K562 (cell line): ENCODE results near the gene MAB21L4. TPM values are rescaled to one million over a fixed set of nuclear protein-coding genes. Genes with fewer than 3 reads are reported as not detected.

Experiments
- ATAC-seq: fragments of 200-7000 bp; cut with Tn5 transposase; 3 replicates; pipeline ENCODE4 v1.9.1; 2020; ENCODE audit warnings: moderate library complexity
- BruUV-seq: library from RNA; stranded (reverse); fragments of 400-500 nt; replicated peaks from 2 replicates; lab custom pipeline; 2021; lab: Mats Ljungman, UMichigan
- CTCF ChIA-PET: fragments of 300-600 bp; formaldehyde crosslinking; extraction: SDS; loops from one replicate; lab custom pipeline; 2021; ENCODE audit warnings: low intra/inter-chr PET ratio; lab: Yijun Ruan, JAX
- POLR2A ChIA-PET: fragments of 300-600, 350-650 bp; sonication (Branson Sonifier 250); formaldehyde crosslinking; extraction: SDS; loops from one replicate; lab custom pipeline; 2021; ENCODE audit warnings: antibody characterized with exemption, inconsistent platforms; lab: Yijun Ruan, JAX
- DNase-seq, 4 experiments: peaks; one replicate each; pipeline versions ENCODE4 v3.0.0 to v3.0.0-alpha.2; 2011 to 2018; ENCODE audit warnings: low spot score in 3 of 4, mixed read lengths in 3 of 4; ENCODE audit errors: extremely low read depth in 1 of 4
- FAIRE-seq: peaks from 2 replicates; lab custom pipeline; 2011; peaks lifted over from hg19 to GRCh38; lab: Jason Lieb, UNC
- H2AFZ ChIP-seq: 2 replicates; pipeline ENCODE4 v1.6.0; 2011; ENCODE audit warnings: low read depth, low read length, control low read depth, inconsistent platforms
- H3K27ac ChIP-seq: fragments of 200-600 bp; 3 replicates; pipeline ENCODE4 v1.8.0; 2011; ENCODE audit warnings: low read depth, mild to moderate bottlenecking, control low read depth, inconsistent platforms, low read length, moderate library complexity, mixed read lengths; ENCODE audit errors: extremely low read depth
- H3K27me3 ChIP-seq, 2 experiments: fragments of 300-600 bp in 1 of 2; 2 replicates in 1 of 2; 3 replicates in 1 of 2; pipeline versions ENCODE4 v1.6.0 to v1.8.0; 2011; ENCODE audit warnings: inconsistent platforms in 2 of 2, low read length in 2 of 2, mild to moderate bottlenecking in 1 of 2, mixed read lengths in 1 of 2, moderate library complexity in 1 of 2; ENCODE audit not compliant: control insufficient read depth in 2 of 2, insufficient read depth in 2 of 2
- H3K36me3 ChIP-seq: fragments of 300-600 bp; 3 replicates; pipeline ENCODE4 v1.8.0; 2011; ENCODE audit warnings: mild to moderate bottlenecking, low read length, inconsistent platforms; ENCODE audit not compliant: control insufficient read depth, insufficient read depth
- H3K4me1 ChIP-seq, 2 experiments: fragments of 200-600 bp in 1 of 2; replicated peaks in 1 of 2; 2 replicates in 1 of 2; 3 replicates in 1 of 2; pipeline versions ENCODE4 v1.5.1 to v1.8.0; 2011; ENCODE audit warnings: inconsistent platforms in 2 of 2, low read length in 2 of 2, mild to moderate bottlenecking in 1 of 2, mixed read lengths in 1 of 2, moderate library complexity in 1 of 2; ENCODE audit not compliant: control insufficient read depth in 2 of 2, insufficient read depth in 2 of 2
- H3K4me2 ChIP-seq: 2 replicates; pipeline ENCODE4 v1.6.1; 2011; ENCODE audit warnings: low read length, control low read depth, inconsistent platforms, mixed read lengths; ENCODE audit not compliant: insufficient read depth
- H3K4me3 ChIP-seq: fragments of 200-600 bp; sonication (generic), shearing (Covaris generic); 2 replicates; pipeline ENCODE4 v1.5.1; 2016; ENCODE audit warnings: control low read depth, inconsistent platforms
- H3K79me2 ChIP-seq: fragments of 200-600 bp; 3 replicates; pipeline ENCODE4 v1.8.0; 2011; ENCODE audit warnings: low read length, inconsistent platforms; ENCODE audit not compliant: control insufficient read depth, insufficient read depth
- H3K9ac ChIP-seq, 2 experiments: 2 replicates each; pipeline versions ENCODE4 v1.6.0 to v1.6.1; 2011; ENCODE audit warnings: low read depth in 2 of 2, low read length in 2 of 2, control low read depth in 1 of 2, inconsistent platforms in 1 of 2, mild to moderate bottlenecking in 1 of 2, mixed read lengths in 1 of 2; ENCODE audit not compliant: insufficient read depth in 1 of 2
- H3K9me1 ChIP-seq: one replicate; pipeline ENCODE4 v1.6.0; 2011; ENCODE audit warnings: inconsistent platforms, mild to moderate bottlenecking, low read length, moderate library complexity; ENCODE audit not compliant: control insufficient read depth, insufficient read depth
- H3K9me3 ChIP-seq: replicated peaks from 2 replicates; pipeline ENCODE4 v1.5.1; 2011; ENCODE audit warnings: low read depth, low read length, inconsistent platforms; ENCODE audit not compliant: control insufficient read depth, insufficient read depth
- H4K20me1 ChIP-seq: replicated peaks from 2 replicates; pipeline ENCODE4 v1.6.1; 2011; ENCODE audit warnings: low read length, inconsistent platforms, mixed read lengths; ENCODE audit not compliant: control insufficient read depth, insufficient read depth
- CTCF ChIP-seq, 3 experiments: IDR thresholded peaks in 2 of 3; conservative IDR thresholded peaks in 1 of 3; 2 replicates each; pipeline ENCODE4 v1.5.1; 2011 to 2012; ENCODE audit warnings: low read length in 3 of 3, mild to moderate bottlenecking in 3 of 3, control low read depth in 2 of 3, improper control_type of control experiment in 1 of 3, inconsistent platforms in 1 of 3, low read depth in 1 of 3, mixed read lengths in 1 of 3, moderate library complexity in 1 of 3; ENCODE audit not compliant: insufficient read depth in 2 of 3
- HBP1 ChIP-seq: fragments of 450-650 bp; formaldehyde crosslinking; IDR thresholded peaks from 2 replicates; pipeline ENCODE4 v1.4.0; 2022; ENCODE audit warnings: missing genetic modification characterization
- HMGN3 ChIP-seq: IDR thresholded peaks from 2 replicates; pipeline ENCODE4 v1.6.1; 2011; ENCODE audit warnings: borderline replicate concordance, low read depth, mild to moderate bottlenecking, mixed read lengths, low read length; ENCODE audit not compliant: insufficient read length; ENCODE audit errors: extremely low read depth
- KDM2B ChIP-seq: fragments of 250-450 bp; sonication (Bioruptor Pico); IDR thresholded peaks from 2 replicates; pipeline ENCODE4 v1.8.0; 2021; ENCODE audit warnings: mild to moderate bottlenecking, moderate library complexity
- NFIX ChIP-seq: fragments of 250-450 bp; sonication (Bioruptor Pico); IDR thresholded peaks from 2 replicates; pipeline ENCODE4 v1.4.0; 2020; ENCODE audit warnings: low read depth, mild to moderate bottlenecking, moderate library complexity
- RBM14 ChIP-seq: fragments of 200-400 bp; formaldehyde crosslinking; IDR thresholded peaks from 2 replicates; pipeline ENCODE4 v1.6.1; 2018; ENCODE audit warnings: low read depth, mild to moderate bottlenecking, low read length, moderate library complexity, borderline replicate concordance; ENCODE audit not compliant: insufficient read depth
- SIRT6 ChIP-seq: IDR thresholded peaks from one replicate; pipeline ENCODE4 v1.6.1; 2012; ENCODE audit warnings: low read depth, mild to moderate bottlenecking, control low read depth, inconsistent platforms, low read length, moderate library complexity
- TSHZ1 ChIP-seq: fragments of 250-450 bp; sonication (Bioruptor Pico); IDR thresholded peaks from 2 replicates; pipeline ENCODE4 v1.4.0; 2020; ENCODE audit warnings: mild to moderate bottlenecking, moderate library complexity
- ZNF830 ChIP-seq: fragments of 250-450 bp; sonication (Bioruptor Pico); IDR thresholded peaks from 2 replicates; pipeline ENCODE4 v1.5.0; 2021; ENCODE audit warnings: mild to moderate bottlenecking
- WGBS: fragments of 100-300 bp; shearing (Covaris generic); methylation state at CpG from one replicate; pipeline ENCODE4 v1.1.6; 2016; ENCODE audit warnings: low coverage, mixed read lengths; ENCODE audit not compliant: insufficient coverage; ENCODE audit errors: missing lambda C conversion rate; 5-methylcytosine and 5-hydroxymethylcytosine counted together
- in situ Hi-C: fragments of 300-500 bp; cut with MboI; formaldehyde crosslinking; loops from 4 replicates; pipeline ENCODE4 v1.15.0; 2018; ENCODE audit warnings: inconsistent platforms, mixed read lengths
- intact Hi-C: fragments of 100-400 bp; cut with micrococcal nuclease; formaldehyde crosslinking; loops from 2 replicates; pipeline ENCODE4 v1.14.2; 2022
- polyA plus RNA-seq, 8 experiments: library from polyadenylated mRNA; depleted of rRNA in 4 of 8; stranded (reverse) in 5 of 8; unstranded in 3 of 8; fragments of >200 nt; fragmentation: Nextera tagmentation in 2 of 8; fragmentation: Illumina TruSeq in 1 of 8; extraction: Ambion mirVana in 2 of 8; extraction: Trizol in 1 of 8; gene quantifications; 2 replicates each; pipeline versions ENCODE4 v1.2.1 to v1.2.3, GENCODE V29; 2011 to 2014; ENCODE audit warnings: inconsistent platforms in 1 of 8, missing spikeins in 1 of 8
- total RNA-seq, 7 experiments: library from RNA; depleted of rRNA in 6 of 7; stranded (reverse); fragments of >200 nt in 6 of 7; fragmentation: Illumina TruSeq in 2 of 7; extraction: Trizol in 2 of 7; gene quantifications; 2 replicates each; pipeline versions ENCODE4 v1.2.1 to v1.2.3, GENCODE V29; 2011 to 2021; ENCODE audit warnings: low replicate concordance in 1 of 7

Gene MAB21L4
- total and polyA plus RNA-seq, 9 of the 15 experiments (the other 6 are each of a cell fraction or from before 2014, with no cell fraction given): 0.03 TPM; not detected in 8

GRCh38 chr2:240911641-240912265 lies 15.8 kb upstream of the MAB21L4 start:
- peaks cover 0 to 19% of the 10 kb centered on the region in 2 experiments; a peak in 2 of 5 replicates for H3K4me1 ChIP-seq
- no TSS peak for BruUV-seq
- CTCF ChIA-PET: no interaction called here
- no peak overlapping the region for H3K4me2 ChIP-seq
- peaks cover 0 to 37% of the 10 kb centered on the region in 2 experiments; a peak in 2 of 5 replicates for H3K27me3 ChIP-seq
- no peak overlapping the region for H3K4me3 ChIP-seq
- no peaks in the 10 kb centered on the region for H3K9me3 ChIP-seq
- POLR2A ChIA-PET: interaction anchor here (0.6 kb wide), 1 partner anchor 16 kb away, joined by 3 read pairs; no protein-coding TSS in a partner anchor
- no peak overlapping the region for H3K27ac ChIP-seq
- no peak overlapping the region for H3K9ac ChIP-seq
- no peaks in the 10 kb centered on the region for H3K79me2 ChIP-seq
- no peaks in the 10 kb centered on the region for H3K9me1 ChIP-seq
- H3K36me3 ChIP-seq: no peaks in the 10 kb centered on the region
- ATAC-seq (no peak), DNase-seq (no peak), FAIRE-seq (no peak)
- intact Hi-C loops: loop anchor here (10.0 kb wide), 1 partner anchor 163 kb away; no protein-coding TSS in a partner anchor
- no peak overlapping the region for H2AFZ ChIP-seq
- in situ Hi-C loops: no loop called here
- no peaks in the 10 kb centered on the region for H4K20me1 ChIP-seq
- 16% methylated on average over 18 of the region's 20 CpGs for WGBS
- no peak for TF ChIP-seq ZNF830 (CRISPR knock-in tag)
- no peak for TF ChIP-seq HBP1 (CRISPR knock-in tag)
- TF ChIP-seq TSHZ1 (CRISPR knock-in tag): no peak
- no peak for TF ChIP-seq HMGN3
- TF ChIP-seq RBM14: no peak
- no peak for TF ChIP-seq NFIX
- no peak for TF ChIP-seq SIRT6
- TF ChIP-seq CTCF (IDR thresholded peaks at IDR 0.05 in 2 of 3, conservative IDR thresholded peaks at IDR 0.05 in 1 of 3; ENCODE audit: insufficient read depth in 2 of 3, low read depth in 1 of 3, low read length in 3 of 3): no peak
- TF ChIP-seq KDM2B: no peak
